K562 (cell line): ENCODE data around the gene CD52. TPM values are rescaled to one million over a fixed set of nuclear protein-coding genes. Genes with fewer than 3 reads are reported as not detected.

ENCODE experiments used
- CCAR2 ChIP-seq: fragments of 200-400 bp; formaldehyde crosslinking; IDR thresholded peaks from 2 replicates; pipeline ENCODE4 v1.6.1; 2017; ENCODE audit warnings: mild to moderate bottlenecking, low read depth, low read length
- CHCHD3 ChIP-seq: fragments of 250-450 bp; sonication (Bioruptor Pico); IDR thresholded peaks from 2 replicates; pipeline ENCODE4 v2.1.2; 2022; ENCODE audit warnings: mild to moderate bottlenecking
- DLX4 ChIP-seq: fragments of 250-450 bp; sonication (Bioruptor Pico); IDR thresholded peaks from 2 replicates; pipeline ENCODE4 v1.6.1; 2021; ENCODE audit warnings: mild to moderate bottlenecking
- E2F1 ChIP-seq: sonication (generic); formaldehyde crosslinking; IDR thresholded peaks from 2 replicates; pipeline ENCODE4 v1.8.1; 2023; ENCODE audit warnings: mild to moderate bottlenecking, missing genetic modification reagents, moderate library complexity
- FOXA1 ChIP-seq: fragments of 450-650 bp; IDR thresholded peaks from 2 replicates; pipeline ENCODE4 v1.6.1; 2016; ENCODE audit warnings: mild to moderate bottlenecking, borderline replicate concordance
- FOXK1 ChIP-seq: sonication (generic); formaldehyde crosslinking; IDR thresholded peaks from 2 replicates; pipeline ENCODE4 v1.8.0; 2022; ENCODE audit warnings: missing genetic modification reagents, mild to moderate bottlenecking, borderline replicate concordance
- HMG20A ChIP-seq: fragments of 450-650 bp; formaldehyde crosslinking; conservative IDR thresholded peaks from 2 replicates; pipeline ENCODE4 v1.4.0; 2020; ENCODE audit warnings: mild to moderate bottlenecking, mixed read lengths
- NFIC ChIP-seq: fragments of 450-650 bp; IDR thresholded peaks from 2 replicates; pipeline ENCODE4 v1.6.1; 2017; ENCODE audit warnings: mild to moderate bottlenecking, inconsistent platforms
- NUFIP1 ChIP-seq: fragments of 450-650 bp; IDR thresholded peaks from 2 replicates; pipeline ENCODE4 v1.6.1; 2018; ENCODE audit not compliant: partially characterized antibody
- POLR2G ChIP-seq: fragments of 200-400 bp; formaldehyde crosslinking; IDR thresholded peaks from 2 replicates; pipeline ENCODE4 v1.6.1; 2017; ENCODE audit warnings: low read depth, mild to moderate bottlenecking, antibody characterized with exemption, low read length, moderate library complexity
- PYGO2 ChIP-seq: fragments of 450-650 bp; IDR thresholded peaks from 2 replicates; pipeline ENCODE4 v1.6.1; 2016; ENCODE audit warnings: mild to moderate bottlenecking, missing genetic modification characterization, moderate library complexity, missing compliant biosample characterization
- RERE ChIP-seq: sonication (generic); formaldehyde crosslinking; IDR thresholded peaks from 2 replicates; pipeline ENCODE4 v1.8.0; 2023; ENCODE audit warnings: missing genetic modification reagents, mild to moderate bottlenecking, borderline replicate concordance
- SAFB2 ChIP-seq: fragments of 200-400 bp; formaldehyde crosslinking; IDR thresholded peaks from 2 replicates; pipeline ENCODE4 v1.6.1; 2018; ENCODE audit warnings: borderline replicate concordance, low read length, low read depth, moderate library complexity; ENCODE audit not compliant: severe bottlenecking
- SIN3B ChIP-seq: fragments of 450-650 bp; IDR thresholded peaks from 2 replicates; pipeline ENCODE4 v1.6.1; 2017; ENCODE audit warnings: low read depth, mild to moderate bottlenecking, moderate library complexity
- ZBED1 ChIP-seq: IDR thresholded peaks from 2 replicates; pipeline ENCODE4 v1.6.1; 2014
- ZKSCAN1 ChIP-seq: fragments of 150-350 bp; IDR thresholded peaks from 2 replicates; pipeline ENCODE4 v1.6.1; 2016; ENCODE audit warnings: low read depth, low read length
- ZNF395 ChIP-seq: fragments of 200-800 bp; sonication (Bioruptor generic); IDR thresholded peaks from 2 replicates; pipeline ENCODE4 v1.6.1; 2017; ENCODE audit warnings: missing genetic modification characterization, missing compliant biosample characterization
- ZNF436 ChIP-seq: fragments of 250-450, 450-650 bp; sonication (Bioruptor Pico); formaldehyde crosslinking; IDR thresholded peaks from 2 replicates; pipeline ENCODE4 v1.7.0; 2020; ENCODE audit warnings: mild to moderate bottlenecking
- ZNF76 ChIP-seq: fragments of 250-450 bp; sonication (Bioruptor Pico); IDR thresholded peaks from 2 replicates; pipeline ENCODE4 v1.4.0; 2020; ENCODE audit warnings: mild to moderate bottlenecking, moderate library complexity, borderline replicate concordance
- ZNF766 ChIP-seq: fragments of 200-800 bp; sonication (Bioruptor generic); conservative IDR thresholded peaks from 2 replicates; pipeline ENCODE4 v1.6.1; 2016; ENCODE audit warnings: missing genetic modification characterization, missing compliant biosample characterization
- polyA plus RNA-seq, 8 experiments: library from polyadenylated mRNA; depleted of rRNA in 4 of 8; stranded (reverse) in 5 of 8; unstranded in 3 of 8; fragments of >200 nt; fragmentation: Nextera tagmentation in 2 of 8; fragmentation: Illumina TruSeq in 1 of 8; extraction: Ambion mirVana in 2 of 8; extraction: Trizol in 1 of 8; gene quantifications; 2 replicates each; pipeline versions ENCODE4 v1.2.1 to v1.2.3, GENCODE V29; 2011 to 2014; ENCODE audit warnings: inconsistent platforms in 1 of 8, missing spikeins in 1 of 8
- total RNA-seq, 7 experiments: library from RNA; depleted of rRNA in 6 of 7; stranded (reverse); fragments of >200 nt in 6 of 7; fragmentation: Illumina TruSeq in 2 of 7; extraction: Trizol in 2 of 7; gene quantifications; 2 replicates each; pipeline versions ENCODE4 v1.2.1 to v1.2.3, GENCODE V29; 2011 to 2021; ENCODE audit warnings: low replicate concordance in 1 of 7

CD52 gene
- total and polyA plus RNA-seq, 9 of the 15 experiments (the other 6 are each of a cell fraction or from before 2014, with no cell fraction given): 34.9 to 488 (median 173) TPM

- no peak for TF ChIP-seq RERE (CRISPR knock-in tag)
- TF ChIP-seq ZNF436 (CRISPR knock-in tag): no peak
- peak; percentile 73; the same call in 1 of the 2 replicates for TF ChIP-seq FOXK1 (CRISPR knock-in tag)
- TF ChIP-seq PYGO2 (tag): no peak
- 0 out of 2 replicates have a peak, but pooled peaks have one; percentile 24 for TF ChIP-seq ZBED1
- no peak for TF ChIP-seq CCAR2
- TF ChIP-seq POLR2G: peak; percentile 32
- peak; percentile 87 for TF ChIP-seq ZNF766 (CRISPR knock-in tag)
- no peak for TF ChIP-seq HMG20A
- peak; percentile 57 for TF ChIP-seq NFIC
- no peak for TF ChIP-seq CHCHD3 (CRISPR knock-in tag)
- peak; percentile 86 for TF ChIP-seq E2F1 (CRISPR knock-in tag)
- TF ChIP-seq SIN3B: peak; percentile 57; the same call in 1 of the 2 replicates
- TF ChIP-seq NUFIP1: peak; percentile 35
- TF ChIP-seq FOXA1: no peak
- 0 out of 2 replicates have a peak, but pooled peaks have one; percentile 26 for TF ChIP-seq DLX4
- peak; percentile 91 for TF ChIP-seq ZNF395 (CRISPR knock-in tag)
- peak; percentile 56 for TF ChIP-seq ZKSCAN1
- no peak; the same call in 1 of the 2 replicates for TF ChIP-seq ZNF76
- no peak for TF ChIP-seq SAFB2
These were observed 33.0 kb upstream of the CD52 start (continued) for GRCh38 chr1:26284597-26285347.
